Colonic mucosa (tissue), 4 donors: ENCODE data around the gene ZNF385A. TPM values are rescaled to one million over a fixed set of nuclear protein-coding genes. Genes with fewer than 3 reads are reported as not detected.

Experiments used
- DNase-seq: peaks from one replicate; pipeline ENCODE4 v3.0.0-alpha.2; 2020
- H3K27ac ChIP-seq: fragments of 200-600 bp; one replicate; pipeline ENCODE4 v1.8.0; 2021
- H3K27me3 ChIP-seq: fragments of 200-600 bp; one replicate; pipeline ENCODE4 v1.8.0; 2021
- H3K36me3 ChIP-seq: fragments of 200-600 bp; one replicate; pipeline ENCODE4 v1.8.0; 2021
- H3K4me1 ChIP-seq: fragments of 200-600 bp; one replicate; pipeline ENCODE4 v1.8.0; 2021; ENCODE audit warnings: mild to moderate bottlenecking
- H3K4me3 ChIP-seq: fragments of 200-600 bp; one replicate; pipeline ENCODE4 v1.8.0; 2021
- H3K9ac ChIP-seq, 2 donors: one replicate each; pipeline ENCODE4 v1.7.0; 2013; ENCODE audit warnings: control low read depth in 2 of 2, low read depth in 2 of 2, low read length in 2 of 2
- H3K9me3 ChIP-seq: fragments of 200-600 bp; one replicate; pipeline ENCODE4 v1.8.0; 2021
- CTCF ChIP-seq: fragments of 200-600 bp; IDR thresholded peaks from one replicate; pipeline ENCODE4 v1.8.0; 2022; ENCODE audit warnings: antibody characterized with exemption, mild to moderate bottlenecking
- intact Hi-C: fragments of 100-400 bp; cut with DNase I; formaldehyde crosslinking; loops from one replicate; pipeline ENCODE4 v1.14.1; 2022
- total RNA-seq, 2 donors: library from RNA; stranded (reverse); fragmentation: NEBNext Ultra II Directional in 1 of 2; extraction: Animal tissue kit (Norgen Biotek cat#: 25700) in 1 of 2; gene quantifications; one replicate each; pipeline ENCODE4 v1.2.1, GENCODE V29; 2021
- donor health status: healthy.
- donor health status: DM: no; HTN: no; CAD: no.
- donor health status: DM: no; HTN: no; CAD: no.

Gene ZNF385A
- total RNA-seq, 2 donors from 2014 or later, result 3.8 to 7.3 TPM

DNA sequence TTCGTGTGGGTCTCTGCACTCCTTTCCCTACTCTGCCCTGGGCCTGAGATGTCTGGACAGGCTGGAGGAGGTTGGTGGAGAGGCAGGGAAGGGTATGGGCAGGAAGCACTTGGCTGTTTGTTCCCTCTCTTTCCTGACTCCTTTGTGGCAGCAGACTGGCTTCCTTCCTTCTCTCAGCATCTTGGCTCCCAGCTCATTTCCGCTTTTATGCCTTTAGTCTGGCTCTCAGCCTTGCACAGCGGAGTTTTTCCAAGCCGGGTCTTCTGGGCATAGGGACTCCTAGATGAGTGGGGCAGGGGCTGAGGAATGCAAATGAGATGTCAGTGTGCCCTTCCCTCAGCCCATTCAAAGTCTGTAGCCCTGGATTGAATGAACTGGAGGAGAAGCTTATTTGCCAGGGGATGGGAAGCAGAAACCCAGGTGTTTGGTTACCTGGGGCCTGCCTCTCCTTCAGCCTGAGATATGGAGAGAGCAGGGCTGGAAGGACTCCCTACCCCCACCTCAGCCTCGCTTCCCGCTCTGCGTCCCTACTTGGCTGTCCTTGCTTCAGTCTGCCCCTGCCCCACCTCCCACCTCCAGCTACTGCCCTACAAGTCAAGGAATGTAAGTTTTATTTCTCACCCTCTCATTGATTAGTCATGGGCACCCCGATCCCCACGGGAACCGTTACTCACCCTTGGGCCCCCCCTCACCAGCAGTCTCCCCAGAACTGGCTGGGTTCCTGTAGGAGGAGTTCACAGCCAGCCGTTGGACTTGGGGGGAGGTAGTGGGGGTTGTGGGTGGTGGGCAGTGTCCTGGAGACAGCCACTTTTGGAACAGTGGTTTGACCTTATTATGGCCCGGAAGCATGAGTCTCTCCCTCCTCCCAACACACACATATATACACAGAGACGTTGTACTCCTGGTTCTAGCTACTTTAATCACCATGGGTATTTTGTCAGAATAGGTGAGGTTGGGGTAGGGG, 43.8 kb upstream of the ZNF385A start:
- H3K9me3 ChIP-seq, result no peaks in the 10 kb centered on the region

GRCh38 chr12:54427106-54427505, 42.6 kb upstream of the ZNF385A start:
- H3K9me3 ChIP-seq, result no peaks in the 10 kb centered on the region
- no peak overlapping the region for H3K4me3 ChIP-seq
- no peaks in the 10 kb centered on the region for H3K36me3 ChIP-seq
- no peak for DNase-seq
- intact Hi-C loops, result no loop called here
- H3K27ac ChIP-seq, result no peak overlapping the region
- peaks cover 2% of the 10 kb centered on the region for H3K4me1 ChIP-seq
- no peak for TF ChIP-seq CTCF
- no peak overlapping the region for H3K9ac ChIP-seq
- H3K27me3 ChIP-seq, result no peaks in the 10 kb centered on the region

More for the DNA sequence above, 43.8 kb upstream of the ZNF385A start:
- H3K4me1 ChIP-seq, result peaks cover 4% of the 10 kb centered on the region
- DNase-seq, result no peak
- no peak for TF ChIP-seq CTCF
- no peaks in the 10 kb centered on the region for H3K36me3 ChIP-seq
- peak overlapping the region; percentile 40 for H3K27ac ChIP-seq
- peak overlapping the region; percentile 3 to 14 for H3K9ac ChIP-seq
- H3K4me3 ChIP-seq, result no peak overlapping the region
- no peaks in the 10 kb centered on the region for H3K27me3 ChIP-seq
- intact Hi-C loops, result no loop called here

DNA sequence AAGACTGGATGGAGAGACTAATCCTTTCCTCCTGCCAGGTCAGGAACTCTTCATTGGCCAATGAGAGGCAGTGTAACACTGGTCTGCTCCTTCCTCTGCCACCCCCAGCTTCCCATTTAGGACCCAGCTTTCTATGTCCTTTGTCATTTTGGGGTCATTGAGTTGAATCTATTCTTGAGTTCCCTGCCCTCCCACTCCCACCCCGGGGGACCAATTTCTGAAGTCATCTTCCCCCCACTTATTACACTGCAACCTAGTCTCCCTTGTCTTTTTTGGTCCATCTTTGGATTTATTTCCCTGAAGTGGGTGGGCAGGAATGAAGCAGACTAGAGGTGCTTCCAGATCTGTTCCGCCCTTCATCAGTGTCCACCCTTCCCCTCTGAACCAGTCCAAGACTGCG, 42.2 kb upstream of the ZNF385A start:
- Histone ChIP-seq H3K36me3 (no peaks in the 10 kb centered on the region), H3K27ac (no peak overlapping the region), H3K4me1 (no peaks in the 10 kb centered on the region), H3K9ac (no peak overlapping the region), H3K27me3 (no peaks in the 10 kb centered on the region), H3K4me3 (no peak overlapping the region), H3K9me3 (no peaks in the 10 kb centered on the region)
- no peak for TF ChIP-seq CTCF
- no peak for DNase-seq
- intact Hi-C loops, result no loop called here

GRCh38 chr12:54425702-54426101, 41.2 kb upstream of the ZNF385A start:
- no peak for DNase-seq
- no peaks in the 10 kb centered on the region for H3K9me3 ChIP-seq
- H3K9ac ChIP-seq, result no peak overlapping the region
- no peaks in the 10 kb centered on the region for H3K36me3 ChIP-seq
- H3K27me3 ChIP-seq, result peaks cover 2% of the 10 kb centered on the region
- no peak overlapping the region for H3K27ac ChIP-seq
- H3K4me3 ChIP-seq, result no peak overlapping the region
- intact Hi-C loops, result no loop called here
- no peaks in the 10 kb centered on the region for H3K4me1 ChIP-seq
- no peak for TF ChIP-seq CTCF

DNA sequence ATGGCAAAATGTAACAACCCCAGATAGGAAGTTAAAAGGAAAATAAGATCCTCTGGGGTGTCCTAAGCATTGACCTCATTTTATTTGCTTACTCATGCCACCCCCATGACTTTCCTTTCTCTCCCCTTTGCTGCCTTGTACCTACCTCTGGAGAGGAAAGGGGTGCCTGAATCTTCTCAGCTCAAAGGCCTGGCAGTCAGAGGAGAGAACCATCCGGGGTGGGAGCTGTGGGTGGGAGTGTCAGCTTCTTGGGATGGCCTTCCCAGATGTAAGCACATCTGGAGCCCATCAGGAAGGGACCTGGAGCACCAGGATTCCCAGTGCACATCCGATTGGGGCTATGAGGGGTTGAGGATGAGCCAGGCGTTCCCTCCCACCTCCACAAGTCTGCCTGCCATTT, 39.7 kb upstream of the ZNF385A start:
- peak overlapping the region; percentile 7 for H3K27ac ChIP-seq
- no peak for DNase-seq
- no peak overlapping the region for H3K9ac ChIP-seq
- TF ChIP-seq CTCF, result no peak
- no peak overlapping the region for H3K4me3 ChIP-seq
- H3K36me3 ChIP-seq, result no peaks in the 10 kb centered on the region
- H3K9me3 ChIP-seq, result no peaks in the 10 kb centered on the region
- no peaks in the 10 kb centered on the region for H3K4me1 ChIP-seq
- H3K27me3 ChIP-seq, result peaks cover 9% of the 10 kb centered on the region
- intact Hi-C loops, result no loop called here
